HG02798 (cell line): ENCODE data around the gene HDGFL2.

Experiments
- ATAC-seq: cut with Tn5 transposase; IDR thresholded peaks from one replicate; pipeline ENCODE4 v1.9.1; 2021; ENCODE audit warnings: mild to moderate bottlenecking; ENCODE audit not compliant: unreplicated experiment, poor library complexity

The HDGFL2 gene

GRCh38 chr19:4496304-4496703, 24.2 kb downstream of the HDGFL2 start:
- no peak for ATAC-seq

- no peak for ATAC-seq
Measured at GRCh38 chr19:4497770-4498389, 25.8 kb downstream of the HDGFL2 start.

GRCh38 chr19:4498694-4499093, 26.6 kb downstream of the HDGFL2 start:
- ATAC-seq, result no peak

GRCh38 chr19:4499318-4499717, 27.2 kb downstream of the HDGFL2 start:
- no peak for ATAC-seq

- ATAC-seq, result no peak
Measured at GRCh38 chr19:4499855-4500254, 27.8 kb downstream of the HDGFL2 start.

GRCh38 chr19:4500841-4501591, 28.9 kb downstream of the HDGFL2 start:
- ATAC-seq, result no peak

GRCh38 chr19:4501691-4502090, 29.6 kb downstream of the HDGFL2 start:
- no peak for ATAC-seq

GRCh38 chr19:4502282-4503131, 30.4 kb downstream of the HDGFL2 start:
- ATAC-seq, result no peak

- ATAC-seq, result no peak
Measured at GRCh38 chr19:4503132-4503824, 31.2 kb downstream of the HDGFL2 start.

- no peak for ATAC-seq
Measured at GRCh38 chr19:4503825-4504170, 31.7 kb downstream of the HDGFL2 start.

GRCh38 chr19:4504297-4504701, 32.2 kb downstream of the HDGFL2 start:
- ATAC-seq, result no peak

- no peak for ATAC-seq
Measured at GRCh38 chr19:4504891-4505569, 32.9 kb downstream of the HDGFL2 start.

GRCh38 chr19:4505570-4506448, 33.7 kb downstream of the HDGFL2 start:
- ATAC-seq, result no peak

GRCh38 chr19:4506449-4507149, 34.5 kb downstream of the HDGFL2 start:
- no peak for ATAC-seq

GRCh38 chr19:4507150-4507452, 35.0 kb downstream of the HDGFL2 start:
- ATAC-seq, result no peak

GRCh38 chr19:4507804-4508203, 35.7 kb downstream of the HDGFL2 start:
- ATAC-seq, result no peak

GRCh38 chr19:4508698-4509097, 36.6 kb downstream of the HDGFL2 start:
- no peak for ATAC-seq

GRCh38 chr19:4510435-4511255, 38.5 kb downstream of the HDGFL2 start:
- no peak for ATAC-seq
